Stomach smooth muscle (tissue), 2 donors: Measurements from ENCODE around the gene ARSG.

Source experiments
- H3K27ac ChIP-seq: one replicate; pipeline ENCODE4 v1.7.0; 2013; ENCODE audit warnings: mild to moderate bottlenecking, low read length, inconsistent platforms
- H3K27me3 ChIP-seq, 2 donors: one replicate each; pipeline ENCODE4 v1.7.0; 2013; ENCODE audit warnings: low read length in 2 of 2; ENCODE audit not compliant: insufficient read depth in 2 of 2, control insufficient read depth in 1 of 2
- H3K36me3 ChIP-seq, 2 donors: one replicate each; pipeline ENCODE4 v1.7.0; 2013; ENCODE audit warnings: low read length in 2 of 2; ENCODE audit not compliant: control insufficient read depth in 2 of 2, insufficient read depth in 2 of 2
- H3K4me1 ChIP-seq: one replicate; pipeline ENCODE4 v1.7.0; 2013; ENCODE audit warnings: low read length; ENCODE audit not compliant: control insufficient read depth, insufficient read depth
- H3K4me3 ChIP-seq, 2 donors: one replicate each; pipeline ENCODE4 v1.7.0; 2013; ENCODE audit warnings: low read length in 2 of 2
- H3K9ac ChIP-seq, 2 donors: one replicate each; pipeline ENCODE4 v1.7.0; 2013; ENCODE audit warnings: low read length in 2 of 2, mild to moderate bottlenecking in 1 of 2
- H3K9me3 ChIP-seq, 2 donors: one replicate each; pipeline ENCODE4 v1.7.0; 2013; ENCODE audit warnings: low read length in 2 of 2; ENCODE audit not compliant: control insufficient read depth in 2 of 2
- donor health status: healthy.
- donor health status: Pancreatic carcinoma.

ARSG gene

DNA sequence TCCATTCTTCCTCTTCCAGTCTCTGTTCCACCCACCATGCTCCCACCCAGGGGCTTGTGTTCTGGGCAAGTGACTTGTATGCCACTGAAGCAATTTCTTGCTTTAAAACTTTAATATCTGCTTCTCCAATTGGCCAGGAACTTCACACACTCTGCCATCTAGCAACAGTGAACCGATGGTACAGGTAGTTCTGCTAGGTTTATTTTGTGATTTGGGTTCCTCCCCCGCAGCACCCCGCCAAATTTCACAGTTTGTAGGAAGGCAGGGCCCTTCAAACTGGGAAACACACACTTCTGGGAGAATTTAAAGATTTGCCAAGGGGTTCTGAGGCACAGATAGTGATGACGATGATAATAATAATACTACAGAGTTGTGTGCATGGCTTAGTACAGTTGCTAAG, 3.3 kb downstream of the ARSG start:
- Histone ChIP-seq H3K4me3 (no peak overlapping the region), H3K4me1 (peaks cover 21% of the 10 kb centered on the region), H3K27me3 (peaks cover 50 to 56% of the 10 kb centered on the region in 2 donors), H3K9me3 (no peaks in the 10 kb centered on the region), H3K9ac (no peak overlapping the region), H3K27ac (no peak overlapping the region), H3K36me3 (no peaks in the 10 kb centered on the region)

DNA sequence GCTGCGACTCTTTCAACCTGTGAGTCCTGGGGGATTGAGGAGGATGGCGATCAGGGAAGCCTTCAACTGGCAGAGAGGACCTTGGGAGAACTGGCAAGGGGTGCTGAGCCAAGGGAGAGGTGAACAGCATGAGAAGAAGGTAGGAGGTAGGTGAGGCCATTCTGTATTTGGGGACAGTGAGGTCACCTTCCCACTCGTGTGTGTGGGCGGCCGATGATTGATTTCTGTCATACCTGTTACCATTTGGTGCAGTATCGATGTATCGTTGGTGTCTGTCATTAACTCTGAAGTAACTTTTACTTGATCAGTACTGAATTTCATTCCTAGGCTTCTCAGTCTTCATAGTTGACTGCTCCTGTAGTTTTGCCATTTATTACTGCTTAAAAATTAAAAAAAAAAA, 3.8 kb downstream of the ARSG start:
- no peak overlapping the region for H3K4me3 ChIP-seq
- H3K4me1 ChIP-seq: peaks cover 21% of the 10 kb centered on the region
- H3K36me3 ChIP-seq: no peaks in the 10 kb centered on the region
- no peak overlapping the region for H3K27ac ChIP-seq
- H3K9me3 ChIP-seq: no peaks in the 10 kb centered on the region
- peaks cover 47 to 54% of the 10 kb centered on the region in 2 donors for H3K27me3 ChIP-seq
- no peak overlapping the region for H3K9ac ChIP-seq

DNA sequence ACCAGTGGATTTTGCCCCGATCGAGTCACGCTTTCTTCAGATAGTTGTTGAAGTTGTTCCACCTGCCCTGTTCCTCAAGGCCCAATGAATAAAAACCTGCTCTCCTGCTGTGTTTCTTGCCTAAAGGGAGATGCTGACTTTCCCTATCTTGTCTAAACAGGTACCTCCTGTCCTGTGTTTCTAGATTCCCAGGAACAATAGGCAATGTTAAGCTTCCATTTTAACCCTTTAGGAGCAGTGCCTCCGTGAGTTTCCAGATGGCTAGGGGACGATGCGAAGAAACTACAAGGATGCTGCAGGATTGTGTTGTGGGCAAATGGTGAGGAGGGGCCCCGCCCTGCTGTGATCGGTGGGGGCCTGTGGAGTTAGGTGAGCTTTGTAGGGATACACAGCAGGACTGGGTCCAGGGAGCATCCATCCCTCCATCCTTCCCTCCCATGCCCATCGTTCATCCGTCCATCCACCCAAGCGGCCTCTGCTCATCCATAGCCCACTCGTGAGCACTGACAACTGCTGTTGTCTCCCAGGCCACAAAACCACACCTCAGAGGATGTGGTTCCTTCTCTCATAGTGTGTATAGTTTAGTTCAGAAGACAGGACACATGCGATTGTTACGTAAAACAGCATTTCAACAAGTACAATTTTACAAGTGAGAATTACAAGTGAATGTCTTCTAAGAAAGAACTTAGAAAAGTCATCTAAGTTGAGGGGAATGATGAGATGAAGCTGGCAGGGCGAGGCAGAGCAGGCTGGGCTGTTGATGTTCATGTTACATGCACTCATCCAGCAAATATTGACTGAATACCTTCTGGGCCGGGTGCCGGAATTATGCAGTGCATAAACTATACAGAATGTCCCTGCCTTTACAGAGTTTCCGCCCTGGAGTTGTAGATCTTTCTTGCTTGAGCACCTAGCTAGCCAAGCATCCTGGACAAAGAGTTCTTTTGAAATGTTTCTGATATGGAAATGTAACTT, 5.2 kb downstream of the ARSG start:
- Histone ChIP-seq H3K9ac (no peak overlapping the region), H3K27ac (no peak overlapping the region)

DNA sequence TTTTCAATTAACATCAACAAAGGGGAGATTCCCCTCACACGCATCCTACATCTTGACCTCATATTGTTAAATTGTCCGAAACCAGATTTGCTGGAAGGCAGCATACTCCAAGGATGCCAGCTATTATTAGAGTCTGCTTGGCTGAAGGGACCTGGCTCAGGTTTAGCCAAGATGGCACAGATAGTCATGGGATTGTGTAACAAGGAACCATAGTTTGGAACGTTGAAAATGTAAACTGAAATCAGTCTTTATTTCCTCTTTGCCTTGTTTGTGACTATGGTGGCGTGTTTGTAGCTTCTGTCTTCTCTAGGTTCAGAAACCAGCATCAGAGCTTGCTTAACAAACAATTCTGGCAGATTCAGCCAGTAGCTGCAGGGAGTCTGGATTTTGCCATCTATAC, 5.9 kb downstream of the ARSG start:
- Histone ChIP-seq H3K27ac (no peak overlapping the region), H3K27me3 (peaks cover 34 to 41% of the 10 kb centered on the region in 2 donors), H3K4me3 (no peak overlapping the region), H3K9me3 (peaks cover 0 to 3% of the 10 kb centered on the region in 2 donors), H3K36me3 (no peaks in the 10 kb centered on the region), H3K9ac (no peak overlapping the region), H3K4me1 (peaks cover 5% of the 10 kb centered on the region)

More for the DNA sequence above, 5.2 kb downstream of the ARSG start:
- Histone ChIP-seq H3K27me3 (peaks cover 41% of the 10 kb centered on the region in 2 donors), H3K9me3 (no peaks in the 10 kb centered on the region), H3K36me3 (no peaks in the 10 kb centered on the region), H3K4me1 (peaks cover 11% of the 10 kb centered on the region), H3K4me3 (no peak overlapping the region)

DNA sequence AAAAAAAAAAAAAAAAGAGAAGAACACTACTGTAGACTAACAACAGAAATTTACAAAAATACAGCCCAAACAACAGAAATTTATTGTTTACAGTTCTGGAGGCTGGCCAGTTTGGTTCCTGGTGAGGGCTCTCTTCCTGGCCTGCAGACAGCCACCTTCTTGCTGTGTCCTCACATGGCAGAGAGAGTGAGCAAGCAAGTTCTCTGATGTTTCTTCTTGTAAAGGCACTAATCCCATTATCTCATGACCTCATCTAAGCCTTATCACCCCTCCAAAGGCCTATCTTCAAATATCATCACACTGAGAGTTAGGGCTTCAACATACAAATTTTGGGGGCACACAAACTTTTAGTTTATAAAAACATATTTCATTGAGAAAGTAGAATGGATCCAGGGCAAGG, 7.3 kb downstream of the ARSG start:
- H3K9me3 ChIP-seq: peaks cover 0 to 3% of the 10 kb centered on the region in 2 donors
- peaks cover 22 to 29% of the 10 kb centered on the region in 2 donors for H3K27me3 ChIP-seq
- H3K4me1 ChIP-seq: no peaks in the 10 kb centered on the region
- H3K9ac ChIP-seq: no peak overlapping the region
- no peaks in the 10 kb centered on the region for H3K36me3 ChIP-seq
- H3K4me3 ChIP-seq: no peak overlapping the region
- no peak overlapping the region for H3K27ac ChIP-seq

DNA sequence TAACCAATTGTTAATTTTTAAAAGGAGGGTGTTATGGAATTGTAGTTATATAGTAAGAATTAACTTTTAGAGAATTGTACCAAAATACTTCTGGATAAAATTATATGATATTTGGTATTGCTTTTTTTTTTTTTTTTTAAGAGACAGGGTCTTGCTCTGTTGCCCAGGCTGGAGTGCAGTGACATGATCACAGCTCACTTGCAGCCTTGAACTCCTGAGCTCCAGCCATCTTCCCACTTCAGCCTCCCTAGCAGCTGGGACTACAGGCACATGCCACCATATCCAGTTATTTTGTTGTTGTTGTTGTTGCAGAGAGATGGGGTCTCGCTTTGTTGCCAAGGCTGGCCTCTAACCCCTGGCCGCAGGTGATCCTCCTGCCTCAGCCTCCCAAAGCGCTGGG, 8.5 kb downstream of the ARSG start:
- H3K9me3 ChIP-seq: peaks cover 0 to 3% of the 10 kb centered on the region in 2 donors
- no peak overlapping the region for H3K9ac ChIP-seq
- H3K27ac ChIP-seq: no peak overlapping the region
- no peaks in the 10 kb centered on the region for H3K36me3 ChIP-seq
- H3K4me3 ChIP-seq: no peak overlapping the region
- H3K27me3 ChIP-seq: peaks cover 9 to 17% of the 10 kb centered on the region in 2 donors
- H3K4me1 ChIP-seq: no peaks in the 10 kb centered on the region

DNA sequence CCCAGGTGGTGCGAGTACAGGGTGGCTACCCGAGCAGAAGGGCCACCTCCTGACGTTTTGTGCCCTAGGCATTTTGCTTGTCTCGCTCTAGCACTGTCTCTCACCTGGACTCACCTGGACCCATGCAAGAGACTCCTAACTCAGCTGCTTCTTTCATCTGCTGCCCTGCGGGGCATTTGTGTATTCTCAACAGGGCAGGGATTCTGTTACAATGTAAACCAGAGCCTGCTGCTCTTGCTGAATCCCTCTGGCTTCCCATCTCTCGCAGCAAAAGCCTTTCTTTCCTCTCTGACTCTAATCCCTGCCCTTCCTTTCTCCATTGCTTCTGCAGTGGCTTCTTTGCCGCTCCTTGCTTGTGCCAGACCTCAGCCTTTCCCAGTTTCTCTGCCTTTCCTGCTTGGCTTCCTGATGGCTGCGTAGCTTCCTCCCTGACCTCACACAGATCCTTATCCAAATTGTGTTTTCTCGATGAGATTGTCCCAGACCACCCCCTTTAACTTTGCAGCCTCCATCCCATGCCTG, 10.2 kb downstream of the ARSG start:
- Histone ChIP-seq H3K36me3 (no peaks in the 10 kb centered on the region), H3K4me1 (no peaks in the 10 kb centered on the region), H3K9me3 (peaks cover 0 to 3% of the 10 kb centered on the region in 2 donors), H3K27ac (no peak overlapping the region), H3K9ac (no peak overlapping the region), H3K27me3 (peaks cover 2 to 8% of the 10 kb centered on the region in 2 donors), H3K4me3 (no peak overlapping the region)

DNA sequence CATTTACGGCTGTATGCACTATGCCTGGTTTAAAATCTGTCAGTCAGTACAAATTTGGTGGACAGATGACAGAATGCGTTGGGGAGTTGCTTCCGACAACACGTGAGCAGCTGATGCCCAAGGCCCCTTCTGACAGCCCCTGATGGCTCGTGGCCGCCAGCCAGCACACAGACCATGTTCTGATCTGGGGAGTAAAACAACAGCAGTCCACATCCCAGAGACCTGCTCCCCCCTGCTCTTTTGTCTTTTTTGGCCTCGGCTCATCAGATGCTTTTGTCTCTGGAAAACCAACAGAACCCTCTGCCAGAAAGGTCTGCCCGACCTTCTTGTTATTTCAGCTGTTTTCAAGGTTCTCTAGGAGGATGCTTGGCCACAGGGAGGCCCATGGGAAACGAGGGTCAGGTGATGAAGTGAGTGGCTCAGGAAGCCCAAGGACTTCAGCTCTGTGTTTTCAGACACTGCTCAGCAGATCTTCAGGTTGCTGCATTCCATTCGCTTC, 10.8 kb downstream of the ARSG start:
- Histone ChIP-seq H3K27me3 (peaks cover 0 to 2% of the 10 kb centered on the region in 2 donors), H3K36me3 (no peaks in the 10 kb centered on the region), H3K27ac (no peak overlapping the region), H3K4me1 (no peaks in the 10 kb centered on the region), H3K9ac (no peak overlapping the region), H3K9me3 (peaks cover 0 to 3% of the 10 kb centered on the region in 2 donors), H3K4me3 (no peak overlapping the region)

DNA sequence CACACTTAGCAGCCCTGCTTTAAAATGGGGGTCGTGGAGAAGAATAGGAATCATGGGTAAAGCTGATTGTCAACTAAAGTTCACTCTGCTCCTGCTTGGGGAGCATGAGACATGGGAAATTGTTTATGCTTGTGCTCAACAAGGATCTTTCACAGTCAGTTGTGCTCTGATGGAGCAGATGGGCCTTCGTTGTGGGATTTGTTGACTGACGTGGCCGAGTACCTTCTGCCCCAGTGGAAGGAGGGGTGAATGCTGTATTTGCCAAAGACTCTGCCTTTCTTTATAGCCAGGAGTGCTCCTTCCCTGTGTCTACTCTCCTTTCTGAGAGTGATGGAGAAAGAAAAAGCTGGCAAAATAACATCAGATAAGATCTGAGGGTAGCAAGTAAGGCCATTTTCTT, 11.4 kb downstream of the ARSG start:
- H3K9ac ChIP-seq: no peak overlapping the region
- H3K4me3 ChIP-seq: no peak overlapping the region
- H3K36me3 ChIP-seq: no peaks in the 10 kb centered on the region
- peaks cover 0 to 3% of the 10 kb centered on the region in 2 donors for H3K9me3 ChIP-seq
- H3K4me1 ChIP-seq: no peaks in the 10 kb centered on the region
- H3K27ac ChIP-seq: no peak overlapping the region
- no peaks in the 10 kb centered on the region for H3K27me3 ChIP-seq

DNA sequence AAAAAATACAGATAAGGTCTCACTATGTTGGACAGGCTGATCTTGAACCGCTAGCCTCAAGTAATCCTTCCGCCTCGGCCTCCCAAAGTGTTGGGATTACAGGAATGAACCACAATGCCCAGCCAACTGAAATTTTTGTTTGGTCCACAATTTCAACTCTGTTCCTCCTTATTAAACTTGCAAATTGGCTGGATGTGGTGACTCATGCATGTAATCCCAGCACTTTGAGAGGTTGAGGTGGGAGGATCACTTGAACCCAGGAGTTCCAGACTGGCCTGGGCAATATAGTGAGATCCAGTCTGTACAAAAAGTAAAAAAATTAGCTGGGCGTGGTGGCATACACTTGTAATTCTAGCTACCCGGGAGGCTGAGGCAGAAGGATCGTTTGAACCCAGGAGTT, 13.4 kb downstream of the ARSG start:
- no peak overlapping the region for H3K9ac ChIP-seq
- H3K9me3 ChIP-seq: peaks cover 0 to 3% of the 10 kb centered on the region in 2 donors
- no peaks in the 10 kb centered on the region for H3K27me3 ChIP-seq
- H3K4me3 ChIP-seq: no peak overlapping the region
- no peaks in the 10 kb centered on the region for H3K36me3 ChIP-seq
- no peak overlapping the region for H3K27ac ChIP-seq
- H3K4me1 ChIP-seq: no peaks in the 10 kb centered on the region

DNA sequence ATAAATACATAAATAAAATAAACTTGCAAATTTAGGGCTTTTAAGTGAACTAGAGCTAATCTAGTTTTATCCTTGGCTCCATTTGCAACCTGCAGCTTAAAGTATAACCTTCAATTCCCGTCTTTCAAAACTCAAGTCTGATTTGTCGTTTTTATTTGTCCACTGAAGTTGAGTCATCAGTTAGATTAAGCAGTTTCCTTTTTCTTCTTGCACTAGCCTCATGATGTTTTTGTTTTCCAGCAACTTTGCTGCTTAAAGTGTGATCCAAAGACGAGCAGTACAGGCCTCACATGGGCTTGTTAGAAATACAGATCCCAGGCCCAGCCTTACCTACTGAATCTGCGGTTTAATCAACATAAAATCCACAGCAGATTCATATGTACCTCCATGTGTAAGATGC, 13.8 kb downstream of the ARSG start:
- no peaks in the 10 kb centered on the region for H3K36me3 ChIP-seq
- no peaks in the 10 kb centered on the region for H3K27me3 ChIP-seq
- H3K27ac ChIP-seq: no peak overlapping the region
- H3K9me3 ChIP-seq: peaks cover 0 to 3% of the 10 kb centered on the region in 2 donors
- no peaks in the 10 kb centered on the region for H3K4me1 ChIP-seq
- no peak overlapping the region for H3K4me3 ChIP-seq
- no peak overlapping the region for H3K9ac ChIP-seq
